ENCODE results near the gene ZNF423.

Gene ZNF423

GRCh38 chr16:49618955-49619354, 237.0 kb downstream of the ZNF423 start:
- no peak for DNase-seq

DNA sequence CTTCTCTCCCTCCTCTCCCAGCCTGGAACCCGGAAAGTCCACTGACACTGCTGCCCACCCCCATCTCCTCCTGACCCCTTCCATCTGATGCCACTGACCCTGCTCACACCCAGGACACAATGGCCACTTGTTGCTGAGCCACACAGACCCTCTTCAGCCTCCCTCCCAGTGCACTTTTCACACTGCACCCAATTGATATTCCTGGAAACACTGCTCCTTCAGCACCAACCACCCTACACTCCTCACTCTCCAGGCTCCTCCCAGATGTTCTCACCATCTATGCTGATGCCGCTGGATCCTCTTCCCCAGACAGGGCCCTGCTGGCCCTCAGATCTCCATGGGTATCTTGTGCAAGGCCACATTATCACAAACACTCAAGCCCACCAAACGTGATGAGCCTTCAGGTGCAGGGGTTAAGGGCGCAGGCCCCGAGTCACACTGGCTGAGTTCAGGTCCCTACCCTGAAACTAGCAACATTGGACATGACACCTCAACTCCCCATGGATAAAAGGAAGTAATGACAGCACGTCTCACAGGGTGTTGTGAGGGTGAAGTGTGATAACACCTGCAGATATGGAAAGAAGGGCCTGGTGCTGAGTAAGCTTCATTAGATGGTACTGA, 238.1 kb downstream of the ZNF423 start:
- no peak for DNase-seq

GRCh38 chr16:49617016-49617629, 238.8 kb downstream of the ZNF423 start:
- DNase-seq: no peak

- no peak for DNase-seq
These were observed 240.3 kb downstream of the ZNF423 start for GRCh38 chr16:49615576-49615975.

DNA sequence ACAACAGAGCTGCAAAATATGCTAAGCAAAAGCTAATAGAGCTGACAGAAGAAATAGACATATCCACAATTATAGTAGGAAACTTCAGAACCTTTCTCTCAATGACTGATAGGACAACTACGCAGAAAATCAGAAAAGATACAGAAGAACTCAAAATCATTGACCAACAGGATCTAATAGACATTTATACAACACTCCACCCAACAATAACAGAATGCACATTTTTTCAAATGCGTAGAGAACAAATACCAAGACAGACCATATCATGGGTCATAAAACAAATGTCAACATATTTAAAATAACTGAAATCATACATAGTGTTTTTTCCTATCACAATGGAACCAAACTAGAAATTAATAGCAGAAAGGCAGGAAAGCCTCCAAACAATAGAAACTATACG, 244.9 kb downstream of the ZNF423 start:
- no peak for DNase-seq

DNA sequence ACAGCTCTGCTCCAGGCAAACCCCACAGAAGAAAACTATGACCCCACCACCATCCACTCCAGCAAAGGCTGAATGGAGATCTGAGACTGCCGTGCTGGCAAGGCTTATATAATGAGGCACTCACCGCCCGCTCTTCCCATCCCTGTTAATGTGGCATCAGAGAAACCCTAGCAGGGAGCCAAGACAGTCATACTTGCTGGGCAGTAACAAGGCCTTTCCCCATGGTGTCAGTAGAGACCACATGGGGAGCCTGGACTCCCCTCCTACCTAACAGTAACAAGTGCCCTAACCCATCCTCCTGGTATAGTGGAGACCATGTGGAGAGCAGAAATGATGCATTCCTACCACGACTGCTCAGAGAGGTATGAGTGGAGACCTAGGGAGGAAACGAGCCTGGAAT, 247.1 kb downstream of the ZNF423 start:
- no peak for DNase-seq

DNA sequence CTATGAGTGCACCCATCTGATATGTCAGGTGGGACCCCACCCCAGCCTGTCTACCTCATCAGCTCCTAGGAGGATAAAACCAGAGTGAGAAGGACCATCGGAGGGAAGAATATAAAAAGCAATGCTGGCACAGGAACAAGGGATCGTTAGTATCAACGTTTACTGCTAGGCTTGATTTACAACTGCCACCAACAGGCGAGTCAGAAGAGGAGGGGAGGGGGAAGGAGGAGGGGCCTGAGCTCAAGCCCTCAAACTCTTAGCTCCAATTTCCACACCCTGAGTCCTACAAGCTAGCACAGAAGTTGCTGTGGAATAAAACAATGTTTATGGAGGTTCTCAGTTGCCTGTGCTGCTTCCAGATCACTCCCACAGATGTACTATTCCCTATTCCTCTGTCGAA, 247.8 kb downstream of the ZNF423 start:
- no peak for DNase-seq

- no peak for DNase-seq
These were observed 250.2 kb downstream of the ZNF423 start for GRCh38 chr16:49605536-49606254.

DNA sequence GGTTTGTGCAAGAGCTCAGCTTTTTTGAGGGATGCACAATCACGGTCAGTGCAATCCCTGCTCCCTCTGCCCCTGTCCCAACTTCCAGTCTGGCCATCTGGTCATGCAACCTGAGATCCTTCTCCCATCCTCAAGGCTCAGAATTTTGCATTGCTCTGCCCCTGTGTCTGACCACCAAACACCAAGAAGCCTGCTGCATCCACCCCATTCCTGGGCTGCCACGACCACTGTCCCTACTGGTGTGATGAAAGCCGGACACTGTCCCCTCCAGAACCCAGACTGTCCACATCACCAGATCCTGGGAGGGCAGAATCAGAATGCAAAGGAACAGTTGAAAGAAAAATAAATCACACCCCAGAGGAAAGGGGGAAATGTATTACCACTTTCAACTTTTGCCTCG, 251.3 kb downstream of the ZNF423 start:
- no peak for DNase-seq

DNA sequence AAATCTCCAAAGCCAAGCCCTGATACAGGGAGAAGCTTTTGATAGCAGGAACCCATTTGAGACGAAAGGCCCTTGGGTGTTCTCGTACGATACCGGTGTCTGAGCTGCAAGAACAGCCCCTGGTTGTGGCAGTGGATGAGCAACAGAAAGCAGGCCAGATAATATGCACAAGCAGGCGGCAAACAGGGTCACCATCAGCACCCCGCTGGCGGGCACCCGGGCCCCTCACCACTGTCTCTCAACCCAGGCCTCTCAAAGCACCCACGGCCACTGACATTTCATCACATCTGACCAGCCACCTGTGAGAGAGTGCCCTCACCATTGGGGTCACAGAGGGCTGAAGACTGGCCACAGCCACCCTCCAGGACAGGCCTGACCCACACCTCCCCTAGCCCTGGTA, 252.0 kb downstream of the ZNF423 start:
- no peak for DNase-seq

DNA sequence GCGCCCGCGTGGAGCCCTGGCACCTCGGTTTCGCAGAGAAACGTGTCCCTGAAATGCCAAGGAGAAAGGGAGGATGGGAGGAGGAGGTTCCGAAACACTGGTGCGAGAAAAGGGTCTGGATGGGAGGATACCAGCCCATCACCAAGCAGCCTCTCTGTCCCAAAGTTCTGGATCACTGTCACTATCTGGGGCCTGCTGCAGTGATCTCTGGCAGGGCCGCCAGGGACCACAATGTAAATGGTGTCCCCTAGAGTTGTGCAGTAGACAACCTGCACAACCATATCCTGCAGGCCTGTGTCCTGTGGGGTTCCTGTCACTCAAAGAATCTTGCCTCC, 253.0 kb downstream of the ZNF423 start:
- no peak for DNase-seq

- DNase-seq: no peak
These were observed 253.5 kb downstream of the ZNF423 start for GRCh38 chr16:49602201-49602975.

DNA sequence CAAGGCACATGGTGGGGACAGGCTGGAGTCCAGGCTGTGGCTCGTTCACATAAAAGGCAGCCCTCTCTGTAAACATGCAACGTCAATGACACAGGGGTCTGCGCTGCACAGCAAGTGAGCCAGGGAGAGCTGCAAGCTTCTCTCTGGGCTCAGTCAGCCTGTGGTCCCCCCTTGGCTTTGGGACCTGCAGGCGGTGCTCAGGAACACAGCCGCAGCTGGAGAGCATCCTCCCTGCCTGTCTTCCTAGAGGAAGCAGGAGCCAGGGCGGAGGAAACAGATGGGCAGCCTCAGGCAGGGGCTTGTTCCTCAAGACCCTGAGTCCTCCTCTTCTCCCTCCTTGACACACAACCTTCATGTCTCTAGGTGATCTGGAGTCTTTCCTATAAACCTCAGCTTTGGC, 254.3 kb downstream of the ZNF423 start:
- DNase-seq: no peak

- no peak for DNase-seq
These were observed 254.9 kb downstream of the ZNF423 start for GRCh38 chr16:49600976-49601375.

DNA sequence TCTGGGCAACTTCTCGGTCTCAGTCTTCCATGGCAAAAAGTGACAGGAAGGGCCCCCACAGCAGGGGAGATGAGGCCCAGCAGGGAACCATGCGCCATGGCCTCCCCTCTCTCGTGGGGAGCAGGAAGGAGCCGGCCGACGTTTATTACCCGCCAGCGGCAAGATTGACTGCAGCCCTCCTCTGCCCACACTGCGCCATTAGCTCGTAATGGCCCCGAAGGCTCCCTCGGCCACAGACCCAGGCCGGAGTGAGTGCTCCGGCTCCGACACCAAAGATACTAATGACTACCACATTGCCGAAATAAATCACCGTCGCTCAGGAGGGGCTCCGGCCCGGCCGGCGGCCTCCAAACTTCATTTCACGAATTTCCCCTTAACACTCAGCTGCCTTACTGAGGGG, 255.4 kb downstream of the ZNF423 start:
- no peak for DNase-seq

DNA sequence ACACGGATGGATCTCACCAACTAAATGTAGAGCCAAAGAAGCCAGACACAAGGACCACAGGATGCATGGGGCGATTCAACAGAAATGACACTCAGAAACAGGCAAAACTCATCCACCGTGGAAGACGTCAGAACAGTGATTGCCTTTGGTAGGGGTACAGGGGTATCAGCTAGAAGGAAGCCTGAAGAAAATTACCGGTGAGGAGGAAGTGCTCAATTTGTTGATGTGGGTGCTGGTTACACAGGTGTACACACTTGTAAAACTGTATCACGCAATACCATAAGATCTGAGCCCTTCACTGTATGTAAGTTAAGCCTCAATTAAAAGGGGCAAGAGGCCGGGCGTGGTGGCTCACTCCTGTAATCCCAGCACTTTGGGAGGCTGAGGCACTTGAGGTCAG, 256.2 kb downstream of the ZNF423 start:
- no peak for DNase-seq

DNA sequence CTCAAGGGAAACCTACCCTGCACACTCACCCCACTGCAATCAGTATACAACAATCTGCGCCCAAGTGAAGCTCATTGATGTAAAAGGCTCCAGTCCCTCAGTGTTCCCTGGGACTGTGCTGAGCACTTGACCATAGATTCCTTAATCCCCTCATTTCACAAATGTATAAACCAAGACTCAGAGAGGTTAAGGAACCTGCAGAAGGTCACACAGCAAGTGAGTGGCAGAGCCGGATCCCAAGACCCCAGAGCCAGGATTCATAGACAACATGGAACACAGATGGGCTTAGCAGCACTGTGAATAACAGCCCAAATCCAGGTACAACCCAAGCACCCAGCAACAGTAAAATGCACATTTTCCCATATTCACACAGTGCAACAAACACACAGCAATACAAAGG, 256.6 kb downstream of the ZNF423 start:
- DNase-seq: no peak

DNA sequence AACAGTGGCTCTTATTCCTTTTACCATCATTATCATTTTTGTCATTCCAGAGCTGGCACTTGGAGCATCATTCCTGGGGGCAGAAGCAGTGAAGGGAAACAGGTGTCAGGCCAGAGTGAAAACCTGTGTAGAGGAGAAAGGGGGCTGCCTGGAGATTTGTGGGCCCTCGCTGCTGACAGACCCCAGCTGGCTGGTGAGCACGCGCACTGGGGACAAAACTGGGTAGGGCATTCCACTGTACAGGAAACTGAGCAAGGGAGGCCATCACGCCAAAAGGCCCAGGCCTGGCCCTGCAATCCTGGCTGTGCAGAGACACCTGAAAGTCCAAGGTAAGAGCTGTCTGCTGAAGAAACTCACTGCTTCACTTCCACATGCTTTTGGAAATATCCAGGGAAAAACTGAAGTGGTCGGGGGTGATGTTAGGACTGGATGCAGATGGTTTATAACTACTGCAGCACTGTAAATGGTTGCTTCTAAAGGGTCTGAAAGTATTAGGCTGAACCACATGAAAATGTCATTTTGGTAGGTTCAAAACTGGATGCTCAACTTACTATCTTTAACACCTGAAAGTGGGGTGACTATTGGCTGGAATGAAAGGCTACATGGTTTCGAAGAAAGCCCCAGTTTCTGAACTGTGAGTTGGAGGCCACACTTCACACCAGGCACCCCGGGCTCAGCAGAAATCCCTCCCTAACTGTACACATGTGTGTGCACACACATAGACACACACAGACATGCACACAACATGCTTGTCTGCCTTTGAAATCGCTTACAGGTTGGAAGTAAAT, 257.3 kb downstream of the ZNF423 start:
- DNase-seq: no peak

DNA sequence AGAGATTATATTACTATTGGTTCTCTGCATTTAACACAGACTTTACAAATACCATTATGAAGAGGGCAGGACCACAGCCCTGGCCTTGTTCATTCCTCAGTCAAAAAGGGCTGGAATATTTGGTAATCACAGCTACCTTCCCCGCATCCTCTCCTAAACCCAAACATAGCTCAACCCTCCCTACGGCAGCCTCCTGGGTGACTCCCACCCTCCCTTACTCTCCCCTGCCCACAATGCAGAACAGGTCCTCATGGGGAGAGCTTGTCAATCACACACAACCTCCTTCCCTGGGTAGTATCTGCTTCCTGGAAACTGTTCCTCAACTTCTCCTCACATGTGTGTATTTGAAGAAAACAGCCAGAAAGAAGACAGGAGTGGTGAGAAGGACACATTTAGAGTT, 258.1 kb downstream of the ZNF423 start:
- no peak for DNase-seq

DNA sequence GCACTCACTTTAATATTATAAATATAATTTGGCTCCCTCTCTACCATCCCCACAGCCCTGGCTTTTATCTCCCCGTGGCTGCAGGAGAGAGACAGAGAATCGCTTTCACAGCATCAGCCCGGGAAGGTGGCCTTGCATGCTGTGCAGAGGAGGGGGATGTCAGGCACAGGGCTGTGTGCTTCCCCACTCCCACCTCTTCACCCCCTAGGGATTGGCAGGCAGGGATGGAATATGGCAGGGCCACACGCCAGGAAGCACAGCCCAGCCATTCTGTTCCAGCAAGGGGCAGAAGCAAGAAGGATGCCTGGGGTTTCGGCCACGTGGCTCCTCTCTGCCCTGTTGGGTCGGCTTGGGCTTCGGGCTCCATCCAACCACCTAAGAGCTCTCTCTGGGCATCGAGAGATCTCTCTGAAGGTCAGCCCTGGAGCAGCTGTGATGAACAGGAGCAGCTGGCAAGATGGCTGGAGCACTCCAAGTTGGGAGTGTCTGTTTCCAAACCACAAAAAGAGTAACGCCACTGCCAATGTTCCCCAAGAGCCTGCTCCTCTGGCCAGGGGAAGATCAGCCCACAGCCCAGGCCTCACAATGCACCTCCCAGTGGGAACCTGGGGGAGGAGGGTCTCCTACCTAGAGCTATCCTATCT, 259.1 kb downstream of the ZNF423 start:
- DNase-seq: no peak

DNA sequence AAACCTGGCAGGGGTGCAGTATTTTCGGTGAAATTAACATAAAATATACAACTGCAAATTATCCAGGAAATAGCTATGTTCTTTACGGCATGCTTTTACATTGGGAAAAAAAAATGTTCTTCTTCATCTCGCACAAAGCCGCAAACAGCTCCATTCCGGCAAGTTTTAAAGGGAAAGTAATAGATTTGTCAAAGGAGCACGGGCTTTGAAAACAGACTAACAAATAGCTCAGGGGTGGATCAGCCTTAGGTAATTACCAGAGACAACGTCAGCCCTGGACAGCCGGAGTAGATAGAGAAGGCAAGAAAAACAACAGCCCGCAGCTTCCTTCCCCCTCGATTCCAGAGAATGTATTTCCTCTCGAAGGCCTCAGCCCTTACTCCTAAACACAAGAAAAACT, 259.8 kb downstream of the ZNF423 start:
- no peak for DNase-seq

GRCh38 chr16:49594685-49595498, 261.0 kb downstream of the ZNF423 start:
- no peak for DNase-seq

Data from T1000 (cell line).